Glutamatergic neuron (in vitro differentiated cells): ENCODE results near the gene ZNF607. TPM values are rescaled to one million over a fixed set of nuclear protein-coding genes. Genes with fewer than 3 reads are reported as not detected.
A peak's percentile ranks its signal among the peaks of the same experiment; 100 is the strongest.

Source experiments
- DNase-seq: peaks from one replicate; pipeline ENCODE4 v3.0.0; 2022
- H3K27ac Mint-ChIP-seq: one replicate; pipeline ENCODE4 v1.8.0; 2020; ENCODE audit warnings: mild to moderate bottlenecking, mixed read lengths, inconsistent platforms; ENCODE audit not compliant: unreplicated experiment
- H3K27me3 Mint-ChIP-seq: one replicate; pipeline ENCODE4 v1.8.0; 2020; ENCODE audit warnings: mild to moderate bottlenecking, moderate library complexity, mixed read lengths, inconsistent platforms; ENCODE audit not compliant: unreplicated experiment
- H3K36me3 Mint-ChIP-seq: one replicate; pipeline ENCODE4 v1.8.0; 2020; ENCODE audit warnings: mild to moderate bottlenecking, mixed read lengths, inconsistent platforms; ENCODE audit not compliant: unreplicated experiment
- H3K4me1 Mint-ChIP-seq: one replicate; pipeline ENCODE4 v1.8.0; 2020; ENCODE audit warnings: mild to moderate bottlenecking, low read depth, mixed read lengths, inconsistent platforms; ENCODE audit not compliant: unreplicated experiment
- H3K4me3 Mint-ChIP-seq: one replicate; pipeline ENCODE4 v1.8.0; 2020; ENCODE audit warnings: mild to moderate bottlenecking, mixed read lengths, inconsistent platforms; ENCODE audit not compliant: unreplicated experiment
- H3K9me3 Mint-ChIP-seq: one replicate; pipeline ENCODE4 v1.8.0; 2020; ENCODE audit warnings: mild to moderate bottlenecking, moderate library complexity, mixed read lengths, inconsistent platforms; ENCODE audit not compliant: unreplicated experiment
- total RNA-seq: library from RNA; stranded (reverse); fragmentation: NEBNext Ultra II Directional; extraction: Animal tissue kit (Norgen Biotek cat#: 25700); gene quantifications from one replicate; pipeline ENCODE4 v1.2.1, GENCODE V29; 2021; ENCODE audit not compliant: unreplicated experiment
- TF ChIP-seq, protein P1 (sequence below): fragments of 200-600 bp; sonication (generic); IDR thresholded peaks from one replicate; pipeline ENCODE4 v1.5.0; 2021; ENCODE audit not compliant: partially characterized antibody, unreplicated experiment

ZNF607 gene
- total RNA-seq, 1 donor from 2014 or later: 12.7 TPM

- Mint-ChIP-seq H3K4me1 (peaks cover 8% of the 10 kb centered on the region), H3K36me3 (no peaks in the 10 kb centered on the region), H3K9me3 (peaks cover 3% of the 10 kb centered on the region), H3K27ac (no peak overlapping the region), H3K27me3 (peaks cover 1% of the 10 kb centered on the region), H3K4me3 (peak overlapping the region; percentile 95)
- DNase-seq: no peak
- TF ChIP-seq, protein P1, sequence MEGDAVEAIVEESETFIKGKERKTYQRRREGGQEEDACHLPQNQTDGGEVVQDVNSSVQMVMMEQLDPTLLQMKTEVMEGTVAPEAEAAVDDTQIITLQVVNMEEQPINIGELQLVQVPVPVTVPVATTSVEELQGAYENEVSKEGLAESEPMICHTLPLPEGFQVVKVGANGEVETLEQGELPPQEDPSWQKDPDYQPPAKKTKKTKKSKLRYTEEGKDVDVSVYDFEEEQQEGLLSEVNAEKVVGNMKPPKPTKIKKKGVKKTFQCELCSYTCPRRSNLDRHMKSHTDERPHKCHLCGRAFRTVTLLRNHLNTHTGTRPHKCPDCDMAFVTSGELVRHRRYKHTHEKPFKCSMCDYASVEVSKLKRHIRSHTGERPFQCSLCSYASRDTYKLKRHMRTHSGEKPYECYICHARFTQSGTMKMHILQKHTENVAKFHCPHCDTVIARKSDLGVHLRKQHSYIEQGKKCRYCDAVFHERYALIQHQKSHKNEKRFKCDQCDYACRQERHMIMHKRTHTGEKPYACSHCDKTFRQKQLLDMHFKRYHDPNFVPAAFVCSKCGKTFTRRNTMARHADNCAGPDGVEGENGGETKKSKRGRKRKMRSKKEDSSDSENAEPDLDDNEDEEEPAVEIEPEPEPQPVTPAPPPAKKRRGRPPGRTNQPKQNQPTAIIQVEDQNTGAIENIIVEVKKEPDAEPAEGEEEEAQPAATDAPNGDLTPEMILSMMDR: peak; percentile 8
Observed at GRCh38 chr19:37719927-37720265, 335 bp upstream of the ZNF607 start.

DNA sequence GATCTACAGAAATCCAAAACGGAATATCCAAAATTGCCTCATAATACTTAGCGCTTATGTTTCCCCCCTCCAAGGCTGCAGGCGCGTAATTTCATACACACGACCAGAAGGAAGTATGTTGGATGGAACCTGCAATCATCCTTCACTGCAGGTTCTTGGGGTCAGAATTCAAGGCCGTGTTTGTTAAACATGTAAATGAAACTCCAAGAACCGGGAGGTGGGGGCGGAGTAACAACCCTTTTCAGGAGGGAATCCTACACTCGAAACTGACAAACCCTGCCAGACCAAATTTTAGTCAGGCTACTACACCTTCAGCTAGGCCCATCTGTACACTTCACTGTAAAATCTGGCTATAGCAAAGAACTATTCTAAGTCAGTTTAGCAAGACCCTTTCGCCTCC, 1.3 kb downstream of the ZNF607 start:
- Mint-ChIP-seq H3K4me1 (peaks cover 8% of the 10 kb centered on the region), H3K27ac (no peak overlapping the region), H3K36me3 (no peaks in the 10 kb centered on the region), H3K9me3 (peaks cover 3% of the 10 kb centered on the region), H3K27me3 (peaks cover 1% of the 10 kb centered on the region), H3K4me3 (peak overlapping the region; percentile 95)
- TF ChIP-seq, protein P1: no peak
- DNase-seq: no peak

- Mint-ChIP-seq H3K4me1 (peaks cover 8% of the 10 kb centered on the region), H3K36me3 (no peaks in the 10 kb centered on the region), H3K27me3 (peaks cover 1% of the 10 kb centered on the region), H3K9me3 (peaks cover 3% of the 10 kb centered on the region), H3K27ac (no peak overlapping the region), H3K4me3 (no peak overlapping the region)
- DNase-seq: no peak
- TF ChIP-seq, protein P1: no peak
Observed at GRCh38 chr19:37716140-37716539, 3.4 kb downstream of the ZNF607 start.

GRCh38 chr19:37706052-37706605, 13.4 kb downstream of the ZNF607 start:
- no peaks in the 10 kb centered on the region for H3K9me3 Mint-ChIP-seq
- no peak overlapping the region for H3K4me3 Mint-ChIP-seq
- peaks cover 2% of the 10 kb centered on the region for H3K27me3 Mint-ChIP-seq
- H3K4me1 Mint-ChIP-seq: no peaks in the 10 kb centered on the region
- H3K36me3 Mint-ChIP-seq: peaks cover 22% of the 10 kb centered on the region
- no peak for DNase-seq
- TF ChIP-seq, protein P1: no peak
- no peak overlapping the region for H3K27ac Mint-ChIP-seq

DNA sequence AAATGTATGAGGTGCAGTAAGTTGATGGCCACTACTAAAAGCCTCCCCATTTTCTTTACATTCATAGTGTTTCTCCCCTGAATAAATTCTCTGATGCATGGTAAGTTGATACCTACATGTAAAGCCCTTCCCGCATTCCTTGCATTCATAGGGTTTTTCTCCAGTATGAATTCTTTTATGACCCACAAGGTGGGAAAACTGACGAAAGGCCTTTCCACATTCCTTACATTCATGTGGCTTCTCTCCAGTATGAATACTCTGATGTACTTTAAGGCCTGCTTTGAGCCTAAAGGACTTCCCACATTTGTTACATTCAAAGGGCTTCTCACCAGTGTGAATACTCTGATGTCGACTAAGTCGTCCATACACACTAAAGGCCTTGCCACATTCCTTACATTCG, 20.5 kb downstream of the ZNF607 start:
- no peaks in the 10 kb centered on the region for H3K27me3 Mint-ChIP-seq
- DNase-seq: no peak
- no peaks in the 10 kb centered on the region for H3K9me3 Mint-ChIP-seq
- no peaks in the 10 kb centered on the region for H3K4me1 Mint-ChIP-seq
- H3K36me3 Mint-ChIP-seq: peaks cover 34% of the 10 kb centered on the region
- TF ChIP-seq, protein P1: no peak
- H3K4me3 Mint-ChIP-seq: no peak overlapping the region
- H3K27ac Mint-ChIP-seq: no peak overlapping the region
